GM12878 (cell line): ENCODE measurements around the gene PADI4. TPM values are rescaled to one million over a fixed set of nuclear protein-coding genes. Genes with fewer than 3 reads are reported as not detected.

Experiments used
- ATAC-seq: fragments of 200-7000 bp; cut with Tn5 transposase; 3 replicates; pipeline ENCODE4 v1.9.1; 2020; ENCODE audit warnings: mild to moderate bottlenecking, moderate library complexity
- BruUV-seq: library from RNA; stranded (reverse); fragments of 400-500 nt; replicated peaks from 2 replicates; lab custom pipeline; 2021; lab: Mats Ljungman, UMichigan
- CTCF ChIA-PET: fragments of 300-600 bp; sonication (Branson Sonifier 250); formaldehyde crosslinking; extraction: SDS; loops from one replicate; lab custom pipeline; 2021; ENCODE audit warnings: inconsistent platforms; lab: Yijun Ruan, JAX
- POLR2A ChIA-PET: fragments of 350-600 bp; formaldehyde crosslinking; extraction: SDS; loops from one replicate; lab custom pipeline; 2021; ENCODE audit warnings: inconsistent platforms; lab: Charles Lee
- RAD21 ChIA-PET: fragments of 300-600 bp; sonication (Branson Sonifier 250); formaldehyde crosslinking; loops from one replicate; lab custom pipeline; 2023; ENCODE audit warnings: antibody characterized with exemption; ENCODE audit not compliant: unreplicated experiment; lab: Charles Lee
- SMC1A ChIA-PET: fragments of 300-600 bp; sonication (Branson Sonifier 250); formaldehyde crosslinking; loops from one replicate; lab custom pipeline; 2023; ENCODE audit not compliant: unreplicated experiment, uncharacterized antibody; lab: Charles Lee
- DNase-seq: peaks from one replicate; pipeline ENCODE4 v3.0.0-alpha.2; 2011; ENCODE audit warnings: low read depth, low spot score
- FAIRE-seq: peaks from 3 replicates; lab custom pipeline; 2011; peaks lifted over from hg19 to GRCh38; lab: Jason Lieb, UNC
- H2AFZ ChIP-seq: 2 replicates; pipeline ENCODE4 v1.6.0; 2011; ENCODE audit warnings: low read depth, low read length, control low read depth; ENCODE audit not compliant: control insufficient read depth
- H3K27ac ChIP-seq: 2 replicates; pipeline ENCODE4 v1.5.1; 2011; ENCODE audit warnings: control low read depth; ENCODE audit not compliant: control insufficient read depth, insufficient read depth
- H3K27me3 ChIP-seq, 2 experiments: replicated peaks in 1 of 2; 2 replicates each; pipeline versions ENCODE4 v1.6.0 to v1.6.1; 2011; ENCODE audit warnings: low read length in 1 of 2; ENCODE audit not compliant: control insufficient read depth in 2 of 2, insufficient read depth in 2 of 2
- H3K36me3 ChIP-seq, 2 experiments: 2 replicates each; pipeline ENCODE4 v1.5.1; 2011; ENCODE audit warnings: low read length in 1 of 2; ENCODE audit not compliant: control insufficient read depth in 2 of 2, insufficient read depth in 2 of 2
- H3K4me1 ChIP-seq: 2 replicates; pipeline ENCODE4 v1.6.1; 2011; ENCODE audit warnings: mild to moderate bottlenecking, low read length, moderate library complexity, mixed read lengths; ENCODE audit not compliant: control insufficient read depth, insufficient read depth
- H3K4me2 ChIP-seq: 2 replicates; pipeline ENCODE4 v1.6.0; 2011; ENCODE audit warnings: control low read depth; ENCODE audit not compliant: control insufficient read depth, insufficient read depth
- H3K4me3 ChIP-seq: fragments of 200-600 bp; sonication (generic); 2 replicates; pipeline ENCODE4 v1.5.1; 2016
- H3K79me2 ChIP-seq: 2 replicates; pipeline ENCODE4 v1.6.0; 2011; ENCODE audit warnings: low read length; ENCODE audit not compliant: control insufficient read depth, insufficient read depth
- H3K9ac ChIP-seq: 2 replicates; pipeline ENCODE4 v1.8.0; 2011; ENCODE audit warnings: low read length, control low read depth, mixed read lengths; ENCODE audit not compliant: control insufficient read depth, insufficient read depth
- H3K9me3 ChIP-seq: replicated peaks from 3 replicates; pipeline ENCODE4 v1.5.1; 2011; ENCODE audit warnings: mild to moderate bottlenecking, low read length; ENCODE audit not compliant: control insufficient read depth, insufficient read depth
- H4K20me1 ChIP-seq: 2 replicates; pipeline ENCODE4 v1.6.0; 2011; ENCODE audit not compliant: control insufficient read depth, insufficient read depth
- BACH1 ChIP-seq: fragments of 450-650 bp; IDR thresholded peaks from 2 replicates; pipeline ENCODE4 v1.6.1; 2017; ENCODE audit warnings: mild to moderate bottlenecking, borderline replicate concordance
- CHD1 ChIP-seq: IDR thresholded peaks from 2 replicates; pipeline ENCODE4 v1.6.1; 2012; ENCODE audit warnings: low read depth, low read length, improper control_type of control experiment
- ETV6 ChIP-seq, 2 experiments: fragments of 450-650 bp in 1 of 2; IDR thresholded peaks in 1 of 2; conservative IDR thresholded peaks in 1 of 2; 2 replicates each; pipeline ENCODE4 v1.6.1; 2014; ENCODE audit warnings: antibody characterized with exemption in 1 of 2, borderline replicate concordance in 1 of 2, low read depth in 1 of 2, mild to moderate bottlenecking in 1 of 2, moderate library complexity in 1 of 2
- LARP7 ChIP-seq: fragments of 450-650 bp; IDR thresholded peaks from 2 replicates; pipeline ENCODE4 v1.6.1; 2017; ENCODE audit warnings: mild to moderate bottlenecking
- MTA2 ChIP-seq: fragments of 450-650 bp; IDR thresholded peaks from 2 replicates; pipeline ENCODE4 v1.6.1; 2016; ENCODE audit warnings: low read depth, mild to moderate bottlenecking, moderate library complexity
- NR2F1 ChIP-seq: fragments of 450-650 bp; conservative IDR thresholded peaks from 2 replicates; pipeline ENCODE4 v1.6.1; 2017; ENCODE audit warnings: mild to moderate bottlenecking
- PML ChIP-seq: IDR thresholded peaks from 2 replicates; pipeline ENCODE4 v1.6.1; 2012; ENCODE audit warnings: low read length, inconsistent platforms
- SMARCA5 ChIP-seq: fragments of 450-650 bp; IDR thresholded peaks from 2 replicates; pipeline ENCODE4 v1.6.1; 2017; ENCODE audit warnings: mild to moderate bottlenecking
- SUPT20H ChIP-seq: IDR thresholded peaks from 2 replicates; pipeline ENCODE4 v1.6.1; 2011; ENCODE audit warnings: low read depth, mild to moderate bottlenecking, low read length, moderate library complexity, borderline replicate concordance; ENCODE audit not compliant: control insufficient read depth
- ZNF217 ChIP-seq: fragments of 450-650 bp; IDR thresholded peaks from 2 replicates; pipeline ENCODE4 v1.6.1; 2017; ENCODE audit warnings: antibody characterized with exemption, mild to moderate bottlenecking
- WGBS: methylation state at CpG from one replicate; pipeline ENCODE4 v1.1.6; 2016; ENCODE audit warnings: low lambda C conversion rate; ENCODE audit not compliant: insufficient replicate concordance, insufficient coverage; ENCODE audit errors: missing lambda C conversion rate; 5-methylcytosine and 5-hydroxymethylcytosine counted together
- in situ Hi-C: fragments of 300-500 bp; cut with MboI; formaldehyde crosslinking; loops from 9 replicates; pipeline ENCODE4 v1.14.3; 2018; ENCODE audit warnings: mixed read lengths
- intact Hi-C: fragments of 100-400 bp; cut with micrococcal nuclease; formaldehyde crosslinking; loops from one replicate; pipeline ENCODE4 v1.14.2; 2022; ENCODE audit not compliant: unreplicated experiment
- polyA plus RNA-seq, 11 experiments: library from polyadenylated mRNA; depleted of rRNA in 4 of 11; unstranded in 6 of 11; stranded (reverse) in 5 of 11; fragments of >200 nt; fragmentation: Nextera tagmentation in 4 of 11; fragmentation: Illumina TruSeq in 1 of 11; extraction: Ambion mirVana in 4 of 11; extraction: Trizol in 1 of 11; gene quantifications; 1 replicate in 1 of 11; 2 replicates in 10 of 11; pipeline versions ENCODE4 v1.2.1 to v1.2.3, GENCODE V29; 2011 to 2016; ENCODE audit warnings: inconsistent platforms in 2 of 11, missing spikeins in 2 of 11, low read depth in 1 of 11
- total RNA-seq, 4 experiments: library from RNA; depleted of rRNA in 3 of 4; stranded (reverse); fragments of >200 nt in 3 of 4; fragmentation: Illumina TruSeq in 1 of 4; extraction: Trizol in 1 of 4; gene quantifications; 2 replicates each; pipeline versions ENCODE4 v1.2.1 to v1.2.3, GENCODE V29; 2013 to 2021
- TF ChIP-seq, protein P1 (sequence below): IDR thresholded peaks from 2 replicates; pipeline ENCODE4 v1.6.1; 2012; ENCODE audit warnings: mild to moderate bottlenecking, low read depth, low read length
- TF ChIP-seq, protein P2 (sequence below): IDR thresholded peaks from 2 replicates; pipeline ENCODE4 v1.6.1; 2011; ENCODE audit warnings: borderline replicate concordance, low read depth, mild to moderate bottlenecking, moderate library complexity, mixed read lengths, low read length; ENCODE audit not compliant: insufficient read depth; ENCODE audit errors: extremely low read length
- TF ChIP-seq, protein P3 (sequence below): fragments of 450-650 bp; IDR thresholded peaks from 2 replicates; pipeline ENCODE4 v1.6.1; 2017; ENCODE audit warnings: mild to moderate bottlenecking, moderate library complexity

The PADI4 gene
- total and polyA plus RNA-seq, 10 of the 15 experiments (the other 5 are each of a cell fraction or from before 2014, with no cell fraction given): 0.08 to 0.47 (median 0.15) TPM; not detected in 3

DNA sequence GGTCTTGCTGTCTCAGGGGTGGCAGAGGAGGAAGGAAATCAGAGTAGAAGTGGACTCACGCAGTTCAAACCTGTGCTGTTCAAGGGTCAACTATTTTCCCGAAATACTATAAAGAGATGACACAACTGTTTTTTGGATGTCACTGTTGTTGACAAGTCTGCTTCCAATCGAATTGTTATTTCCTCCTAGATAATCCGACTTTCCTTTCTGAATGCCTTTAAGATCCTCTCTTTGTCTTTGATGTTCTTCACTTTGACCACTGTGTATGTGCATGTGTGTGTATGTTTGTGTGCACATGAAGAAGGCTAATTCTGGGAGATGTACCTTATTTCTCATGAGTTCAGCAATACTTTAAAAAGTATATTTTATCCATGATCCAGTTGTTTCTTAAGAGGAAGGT is 21.6 kb downstream of the PADI4 start (continued):
- TF ChIP-seq, protein P1, sequence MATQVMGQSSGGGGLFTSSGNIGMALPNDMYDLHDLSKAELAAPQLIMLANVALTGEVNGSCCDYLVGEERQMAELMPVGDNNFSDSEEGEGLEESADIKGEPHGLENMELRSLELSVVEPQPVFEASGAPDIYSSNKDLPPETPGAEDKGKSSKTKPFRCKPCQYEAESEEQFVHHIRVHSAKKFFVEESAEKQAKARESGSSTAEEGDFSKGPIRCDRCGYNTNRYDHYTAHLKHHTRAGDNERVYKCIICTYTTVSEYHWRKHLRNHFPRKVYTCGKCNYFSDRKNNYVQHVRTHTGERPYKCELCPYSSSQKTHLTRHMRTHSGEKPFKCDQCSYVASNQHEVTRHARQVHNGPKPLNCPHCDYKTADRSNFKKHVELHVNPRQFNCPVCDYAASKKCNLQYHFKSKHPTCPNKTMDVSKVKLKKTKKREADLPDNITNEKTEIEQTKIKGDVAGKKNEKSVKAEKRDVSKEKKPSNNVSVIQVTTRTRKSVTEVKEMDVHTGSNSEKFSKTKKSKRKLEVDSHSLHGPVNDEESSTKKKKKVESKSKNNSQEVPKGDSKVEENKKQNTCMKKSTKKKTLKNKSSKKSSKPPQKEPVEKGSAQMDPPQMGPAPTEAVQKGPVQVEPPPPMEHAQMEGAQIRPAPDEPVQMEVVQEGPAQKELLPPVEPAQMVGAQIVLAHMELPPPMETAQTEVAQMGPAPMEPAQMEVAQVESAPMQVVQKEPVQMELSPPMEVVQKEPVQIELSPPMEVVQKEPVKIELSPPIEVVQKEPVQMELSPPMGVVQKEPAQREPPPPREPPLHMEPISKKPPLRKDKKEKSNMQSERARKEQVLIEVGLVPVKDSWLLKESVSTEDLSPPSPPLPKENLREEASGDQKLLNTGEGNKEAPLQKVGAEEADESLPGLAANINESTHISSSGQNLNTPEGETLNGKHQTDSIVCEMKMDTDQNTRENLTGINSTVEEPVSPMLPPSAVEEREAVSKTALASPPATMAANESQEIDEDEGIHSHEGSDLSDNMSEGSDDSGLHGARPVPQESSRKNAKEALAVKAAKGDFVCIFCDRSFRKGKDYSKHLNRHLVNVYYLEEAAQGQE: no peak
- TF ChIP-seq, all 136 proteins: peak for 0

DNA sequence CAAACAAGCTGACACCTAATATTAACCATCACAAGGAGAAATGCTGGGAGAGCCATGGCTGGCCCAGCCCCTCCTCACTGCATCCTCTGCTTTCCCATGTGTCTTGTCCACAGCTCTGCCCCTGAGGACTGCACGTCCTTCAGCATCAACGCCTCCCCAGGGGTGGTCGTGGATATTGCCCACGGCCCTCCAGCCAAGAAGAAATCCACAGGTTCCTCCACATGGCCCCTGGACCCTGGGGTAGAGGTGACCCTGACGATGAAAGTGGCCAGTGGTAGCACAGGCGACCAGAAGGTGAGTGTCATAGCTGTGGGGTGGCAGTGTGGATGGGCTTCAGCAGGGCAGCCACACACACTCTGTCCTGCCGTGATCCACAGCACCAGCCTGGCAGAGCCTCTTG is 22.9 kb downstream of the PADI4 start:
- POLR2A ChIA-PET: no interaction called here
- DNase-seq: no peak
- no peaks in the 10 kb centered on the region for H3K79me2 ChIP-seq
- RAD21 ChIA-PET: no interaction called here
- H3K36me3 ChIP-seq: no peaks in the 10 kb centered on the region
- H3K4me2 ChIP-seq: no peak overlapping the region
- SMC1A ChIA-PET: no interaction called here
- no peak overlapping the region for H3K4me3 ChIP-seq
- no peak for ATAC-seq
- no peak overlapping the region for H3K27ac ChIP-seq
- no peak overlapping the region for H3K9ac ChIP-seq
- intact Hi-C loops (loop anchor here (10.0 kb wide), 1 partner anchor 96 kb away; no protein-coding TSS in a partner anchor), in situ Hi-C loops (loop anchor here (5.0 kb wide), 1 partner anchor 214 kb away; the partner anchor contains the start of gene PADI2)
- 15% methylated on average over 7 of the region's 7 CpGs for WGBS
- FAIRE-seq: no peak
- H4K20me1 ChIP-seq: no peaks in the 10 kb centered on the region
- peaks cover 0 to 6% of the 10 kb centered on the region in 2 experiments; a peak in 2 of 4 replicates for H3K27me3 ChIP-seq
- no peak overlapping the region for H2AFZ ChIP-seq
- BruUV-seq: no TSS peak
- H3K4me1 ChIP-seq: no peaks in the 10 kb centered on the region
- CTCF ChIA-PET: no interaction called here
- H3K9me3 ChIP-seq: no peaks in the 10 kb centered on the region; the same call in 2 of the 3 replicates
- TF ChIP-seq ETV6 (conservative IDR thresholded peaks at IDR 0.05 in 1 of 2, IDR thresholded peaks at IDR 0.05 in 1 of 2; ENCODE audit: borderline replicate concordance in 1 of 2, low read depth in 1 of 2): no peak
- TF ChIP-seq PML: no peak
- TF ChIP-seq CHD1: no peak
- TF ChIP-seq ZNF217: no peak
- TF ChIP-seq SUPT20H: no peak
- TF ChIP-seq BACH1: no peak
- TF ChIP-seq SMARCA5: no peak
- TF ChIP-seq, protein P2, sequence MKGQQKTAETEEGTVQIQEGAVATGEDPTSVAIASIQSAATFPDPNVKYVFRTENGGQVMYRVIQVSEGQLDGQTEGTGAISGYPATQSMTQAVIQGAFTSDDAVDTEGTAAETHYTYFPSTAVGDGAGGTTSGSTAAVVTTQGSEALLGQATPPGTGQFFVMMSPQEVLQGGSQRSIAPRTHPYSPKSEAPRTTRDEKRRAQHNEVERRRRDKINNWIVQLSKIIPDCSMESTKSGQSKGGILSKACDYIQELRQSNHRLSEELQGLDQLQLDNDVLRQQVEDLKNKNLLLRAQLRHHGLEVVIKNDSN: no peak
- TF ChIP-seq, protein P3, sequence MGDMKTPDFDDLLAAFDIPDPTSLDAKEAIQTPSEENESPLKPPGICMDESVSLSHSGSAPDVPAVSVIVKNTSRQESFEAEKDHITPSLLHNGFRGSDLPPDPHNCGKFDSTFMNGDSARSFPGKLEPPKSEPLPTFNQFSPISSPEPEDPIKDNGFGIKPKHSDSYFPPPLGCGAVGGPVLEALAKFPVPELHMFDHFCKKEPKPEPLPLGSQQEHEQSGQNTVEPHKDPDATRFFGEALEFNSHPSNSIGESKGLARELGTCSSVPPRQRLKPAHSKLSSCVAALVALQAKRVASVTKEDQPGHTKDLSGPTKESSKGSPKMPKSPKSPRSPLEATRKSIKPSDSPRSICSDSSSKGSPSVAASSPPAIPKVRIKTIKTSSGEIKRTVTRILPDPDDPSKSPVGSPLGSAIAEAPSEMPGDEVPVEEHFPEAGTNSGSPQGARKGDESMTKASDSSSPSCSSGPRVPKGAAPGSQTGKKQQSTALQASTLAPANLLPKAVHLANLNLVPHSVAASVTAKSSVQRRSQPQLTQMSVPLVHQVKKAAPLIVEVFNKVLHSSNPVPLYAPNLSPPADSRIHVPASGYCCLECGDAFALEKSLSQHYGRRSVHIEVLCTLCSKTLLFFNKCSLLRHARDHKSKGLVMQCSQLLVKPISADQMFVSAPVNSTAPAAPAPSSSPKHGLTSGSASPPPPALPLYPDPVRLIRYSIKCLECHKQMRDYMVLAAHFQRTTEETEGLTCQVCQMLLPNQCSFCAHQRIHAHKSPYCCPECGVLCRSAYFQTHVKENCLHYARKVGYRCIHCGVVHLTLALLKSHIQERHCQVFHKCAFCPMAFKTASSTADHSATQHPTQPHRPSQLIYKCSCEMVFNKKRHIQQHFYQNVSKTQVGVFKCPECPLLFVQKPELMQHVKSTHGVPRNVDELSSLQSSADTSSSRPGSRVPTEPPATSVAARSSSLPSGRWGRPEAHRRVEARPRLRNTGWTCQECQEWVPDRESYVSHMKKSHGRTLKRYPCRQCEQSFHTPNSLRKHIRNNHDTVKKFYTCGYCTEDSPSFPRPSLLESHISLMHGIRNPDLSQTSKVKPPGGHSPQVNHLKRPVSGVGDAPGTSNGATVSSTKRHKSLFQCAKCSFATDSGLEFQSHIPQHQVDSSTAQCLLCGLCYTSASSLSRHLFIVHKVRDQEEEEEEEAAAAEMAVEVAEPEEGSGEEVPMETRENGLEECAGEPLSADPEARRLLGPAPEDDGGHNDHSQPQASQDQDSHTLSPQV: no peak
- TF ChIP-seq LARP7: no peak
- TF ChIP-seq NR2F1: no peak
- TF ChIP-seq MTA2: no peak
